ENCODE measurements around the gene MGAM2. TPM values are rescaled to one million over a fixed set of nuclear protein-coding genes. Genes with fewer than 3 reads are reported as not detected.
"Not testable (repeated sequence)": the region's sequence is repeated elsewhere in the genome, so short reads cannot be mapped to it uniquely, and the experiment has no call there.

Gene MGAM2
- polyA plus RNA-seq (ENCODE audit: insufficient read length) = 0.91 TPM
- long read RNA-seq, donor 1 = 0 reads
- long read RNA-seq, donor 2 = 0 reads
- long read RNA-seq, donor 3 = 0 reads
- long read RNA-seq, donor 4 = 0 reads
- long read RNA-seq, donor 5 = 0 reads
- long read RNA-seq, donor 6 = 0 reads
- long read RNA-seq, donor 7 = 0 reads
- long read RNA-seq, donor 8 = 0 reads

- DNase-seq = no peak
Observed at GRCh38 chr7:142111499-142111898, at the start of gene MGAM2. Gene MGAM2, plus strand, starts transcription at chr7:142111718. Its CDS starts 5,156 bp downstream, at chr7:142116874.

GRCh38 chr7:142063551-142064442 is 47.7 kb upstream of the MGAM2 start:
- DNase-seq = no peak

GRCh38 chr7:142066536-142066935 is 45.0 kb upstream of the MGAM2 start:
- DNase-seq = no peak

GRCh38 chr7:142077762-142078161 is 33.8 kb upstream of the MGAM2 start:
- DNase-seq = no peak

GRCh38 chr7:142083605-142084004 is 27.9 kb upstream of the MGAM2 start:
- no peak for DNase-seq

GRCh38 chr7:142085428-142085827 is 26.1 kb upstream of the MGAM2 start:
- DNase-seq = no peak

GRCh38 chr7:142088022-142088714 is 23.4 kb upstream of the MGAM2 start:
- DNase-seq = no peak

- DNase-seq = no peak
Observed at GRCh38 chr7:142089035-142089434, 22.5 kb upstream of the MGAM2 start.

- no peak for DNase-seq
Observed at GRCh38 chr7:142091961-142092360, 19.6 kb upstream of the MGAM2 start.

- no peak for DNase-seq
Observed at GRCh38 chr7:142094861-142095260, 16.7 kb upstream of the MGAM2 start.

GRCh38 chr7:142097571-142097970 is 13.9 kb upstream of the MGAM2 start:
- no peak for DNase-seq

GRCh38 chr7:142098004-142098403 is 13.5 kb upstream of the MGAM2 start:
- no peak for DNase-seq

- not testable (repeated sequence) for DNase-seq
Observed at GRCh38 chr7:142099347-142099746, 12.2 kb upstream of the MGAM2 start.

GRCh38 chr7:142100634-142101033 is 10.9 kb upstream of the MGAM2 start:
- no peak for DNase-seq

GRCh38 chr7:142101794-142102193 is 9.7 kb upstream of the MGAM2 start:
- DNase-seq = not testable (repeated sequence)

- DNase-seq = no peak
Observed at GRCh38 chr7:142104550-142105527, 6.7 kb upstream of the MGAM2 start.

GRCh38 chr7:142108728-142109505 is 2.6 kb upstream of the MGAM2 start:
- no peak for DNase-seq

GRCh38 chr7:142110098-142110497 is 1.4 kb upstream of the MGAM2 start:
- no peak for DNase-seq

- no peak for DNase-seq
Observed at GRCh38 chr7:142110638-142111037, 880 bp upstream of the MGAM2 start.

- DNase-seq = no peak
Observed at GRCh38 chr7:142112086-142112485, 568 bp downstream of the MGAM2 start.

GRCh38 chr7:142114207-142114606 is 2.7 kb downstream of the MGAM2 start:
- no peak for DNase-seq

All from left kidney (tissue), 8 donors.